ENCODE data around the gene LHX2. TPM values are rescaled to one million over a fixed set of nuclear protein-coding genes. Genes with fewer than 3 reads are reported as not detected.

Gene LHX2
- total RNA-seq, 2 experiments from 2014 or later = not detected

- Histone ChIP-seq H3K4me1 (ENCODE audit: insufficient read depth, low read length, poor library complexity, severe bottlenecking) (no peaks in the 10 kb centered on the region), H3K9me3 (ENCODE audit: low read length) (no peaks in the 10 kb centered on the region), H3K79me2 (ENCODE audit: insufficient read depth, low read depth, low read length) (no peaks in the 10 kb centered on the region), H3K4me2 (ENCODE audit: low read length) (no peak overlapping the region), H3K4me3 (ENCODE audit: low read depth, low read length, poor library complexity, severe bottlenecking) (no peak overlapping the region), H2AFZ (ENCODE audit: low read length) (no peak overlapping the region), H3K27ac (ENCODE audit: low read depth, low read length, poor library complexity, severe bottlenecking) (no peak overlapping the region), H3K9me2 (ENCODE audit: insufficient read depth, low read length) (no peaks in the 10 kb centered on the region), H4K20me1 (ENCODE audit: insufficient read depth, low read length) (no peaks in the 10 kb centered on the region), H3K36me3 (ENCODE audit: insufficient read depth, low read length) (no peaks in the 10 kb centered on the region)
- no TSS peak for BruUV-seq (replicated peaks)
- DNase-seq (ENCODE audit: low spot score) = no peak
- CTCF ChIA-PET (ENCODE audit: unreplicated experiment) = no interaction called here
- no peak for TF ChIP-seq CTCF (conservative IDR thresholded peaks at IDR 0.05; ENCODE audit: low read length)
- TF ChIP-seq EZH2phosphoT487 (IDR thresholded peaks at IDR 0.05; ENCODE audit: borderline replicate concordance, low read depth, low read length) = no peak
- intact Hi-C loops (cut with micrococcal nuclease; ENCODE audit: unreplicated experiment) = no loop called here
- POLR2A ChIA-PET = no interaction called here
Observed at GRCh38 chr9:124020520-124021384, 9.2 kb downstream of the LHX2 start.

- TF ChIP-seq CTCF (conservative IDR thresholded peaks at IDR 0.05; ENCODE audit: low read length) (no peak), EZH2phosphoT487 (IDR thresholded peaks at IDR 0.05; ENCODE audit: borderline replicate concordance, low read depth, low read length) (no peak)
- no peaks in the 10 kb centered on the region for H3K36me3 ChIP-seq (ENCODE audit: insufficient read depth, low read length)
- POLR2A ChIA-PET = no interaction called here
- no peak overlapping the region for H3K27ac ChIP-seq (ENCODE audit: low read depth, low read length, poor library complexity, severe bottlenecking)
- H2AFZ ChIP-seq (ENCODE audit: low read length) = no peak overlapping the region
- BruUV-seq (replicated peaks) = no TSS peak
- no peak overlapping the region for H3K4me3 ChIP-seq (ENCODE audit: low read depth, low read length, poor library complexity, severe bottlenecking)
- no peak for DNase-seq (ENCODE audit: low spot score)
- CTCF ChIA-PET (ENCODE audit: unreplicated experiment) = no interaction called here
- no peaks in the 10 kb centered on the region for H3K9me2 ChIP-seq (ENCODE audit: insufficient read depth, low read length)
- no peak overlapping the region for H3K4me2 ChIP-seq (ENCODE audit: low read length)
- H4K20me1 ChIP-seq (ENCODE audit: insufficient read depth, low read length) = no peaks in the 10 kb centered on the region
- no peaks in the 10 kb centered on the region for H3K79me2 ChIP-seq (ENCODE audit: insufficient read depth, low read depth, low read length)
- no peaks in the 10 kb centered on the region for H3K9me3 ChIP-seq (ENCODE audit: low read length)
- intact Hi-C loops (cut with micrococcal nuclease; ENCODE audit: unreplicated experiment) = no loop called here
- no peaks in the 10 kb centered on the region for H3K4me1 ChIP-seq (ENCODE audit: insufficient read depth, low read length, poor library complexity, severe bottlenecking)
Observed at GRCh38 chr9:124021385-124021769, 9.8 kb downstream of the LHX2 start.
